DND-41 (cell line): ENCODE measurements around the gene THSD4.

Source experiments
- ATAC-seq: fragments of 200-7000 bp; cut with Tn5 transposase; 3 replicates; pipeline ENCODE4 v1.9.1; 2021; ENCODE audit warnings: low read depth; ENCODE audit not compliant: insufficient read depth
- DNase-seq: peaks from one replicate; pipeline ENCODE4 v3.0.0-alpha.2; 2020
- H2AFZ ChIP-seq: 2 replicates; pipeline ENCODE4 v1.6.0; 2012; ENCODE audit warnings: low read depth, low read length
- H3K27ac ChIP-seq: 2 replicates; pipeline ENCODE4 v1.5.1; 2012; ENCODE audit warnings: low read length, inconsistent platforms
- H3K27me3 ChIP-seq: fragments of 200-600 bp; sonication (generic); 2 replicates; pipeline ENCODE4 v1.6.0; 2012; ENCODE audit warnings: low read length, mild to moderate bottlenecking, inconsistent platforms; ENCODE audit not compliant: insufficient read depth, poor library complexity
- H3K36me3 ChIP-seq: 2 replicates; pipeline ENCODE4 v1.5.1; 2012; ENCODE audit warnings: low read length, inconsistent platforms; ENCODE audit not compliant: insufficient read depth
- H3K4me1 ChIP-seq: 2 replicates; pipeline ENCODE4 v1.5.1; 2012; ENCODE audit warnings: mild to moderate bottlenecking, low read length; ENCODE audit not compliant: insufficient read depth
- H3K4me2 ChIP-seq: 2 replicates; pipeline ENCODE4 v1.6.0; 2012; ENCODE audit warnings: mild to moderate bottlenecking, moderate library complexity, low read length, inconsistent platforms; ENCODE audit not compliant: insufficient read depth
- H3K4me3 ChIP-seq, 2 experiments: fragments of 200-600 bp in 1 of 2; shearing (Covaris generic) in 1 of 2; 2 replicates each; pipeline ENCODE4 v1.5.1; 2012 to 2016; ENCODE audit warnings: inconsistent platforms in 2 of 2, low read length in 2 of 2, mild to moderate bottlenecking in 2 of 2, low read depth in 1 of 2, moderate library complexity in 1 of 2
- H3K79me2 ChIP-seq: 2 replicates; pipeline ENCODE4 v1.6.0; 2012; ENCODE audit warnings: low read length, inconsistent platforms; ENCODE audit not compliant: insufficient read depth
- H3K9ac ChIP-seq: 2 replicates; pipeline ENCODE4 v1.6.0; 2012; ENCODE audit warnings: low read depth, mild to moderate bottlenecking, inconsistent platforms, low read length, moderate library complexity
- H3K9me3 ChIP-seq: 2 replicates; pipeline ENCODE4 v1.5.1; 2012; ENCODE audit warnings: low read length, moderate library complexity, mild to moderate bottlenecking, inconsistent platforms; ENCODE audit not compliant: insufficient read depth, severe bottlenecking
- H4K20me1 ChIP-seq: 2 replicates; pipeline ENCODE4 v1.6.0; 2012; ENCODE audit warnings: low read length; ENCODE audit not compliant: insufficient read depth
- EZH2 ChIP-seq: IDR thresholded peaks from 3 replicates; pipeline ENCODE4 v1.6.1; 2012; ENCODE audit warnings: borderline replicate concordance, low read depth, mild to moderate bottlenecking, moderate library complexity, low read length, inconsistent platforms; ENCODE audit not compliant: severe bottlenecking
- TF ChIP-seq, protein P1 (sequence below): IDR thresholded peaks from 2 replicates; pipeline ENCODE4 v1.5.1; 2012; ENCODE audit warnings: borderline replicate concordance, low read length, moderate library complexity, mild to moderate bottlenecking; ENCODE audit not compliant: poor library complexity, severe bottlenecking; ENCODE audit errors: extremely low read depth

The THSD4 gene

DNA sequence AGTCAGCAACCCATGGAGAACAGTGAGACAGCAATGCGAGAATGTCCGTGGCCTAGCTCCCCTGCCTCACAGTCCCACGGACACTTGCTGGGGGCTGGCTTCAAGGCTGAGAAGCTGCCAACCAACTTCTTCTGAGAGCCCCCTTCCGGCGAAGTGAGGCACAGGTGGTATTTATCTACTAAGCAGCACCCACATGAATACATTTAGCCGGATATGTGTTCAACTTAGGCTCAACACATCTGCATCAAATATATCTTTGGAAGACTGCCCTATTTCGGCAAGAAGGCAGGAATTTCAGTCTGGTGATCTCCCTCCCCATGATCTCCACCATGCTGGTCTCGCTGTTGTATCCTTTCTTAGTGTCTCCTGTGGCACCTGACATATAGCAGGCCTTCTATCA is 354.1 kb downstream of the THSD4 start:
- Histone ChIP-seq H3K9ac (no peak overlapping the region), H2AFZ (no peak overlapping the region), H3K4me2 (no peak overlapping the region), H3K27ac (no peak overlapping the region), H3K79me2 (no peaks in the 10 kb centered on the region), H4K20me1 (no peaks in the 10 kb centered on the region), H3K9me3 (no peaks in the 10 kb centered on the region), H3K4me3 (no peak overlapping the region), H3K36me3 (no peaks in the 10 kb centered on the region), H3K27me3 (no peaks in the 10 kb centered on the region), H3K4me1 (no peaks in the 10 kb centered on the region)
- ATAC-seq (no peak), DNase-seq (no peak)
- no peak for TF ChIP-seq EZH2
- TF ChIP-seq, protein P1, sequence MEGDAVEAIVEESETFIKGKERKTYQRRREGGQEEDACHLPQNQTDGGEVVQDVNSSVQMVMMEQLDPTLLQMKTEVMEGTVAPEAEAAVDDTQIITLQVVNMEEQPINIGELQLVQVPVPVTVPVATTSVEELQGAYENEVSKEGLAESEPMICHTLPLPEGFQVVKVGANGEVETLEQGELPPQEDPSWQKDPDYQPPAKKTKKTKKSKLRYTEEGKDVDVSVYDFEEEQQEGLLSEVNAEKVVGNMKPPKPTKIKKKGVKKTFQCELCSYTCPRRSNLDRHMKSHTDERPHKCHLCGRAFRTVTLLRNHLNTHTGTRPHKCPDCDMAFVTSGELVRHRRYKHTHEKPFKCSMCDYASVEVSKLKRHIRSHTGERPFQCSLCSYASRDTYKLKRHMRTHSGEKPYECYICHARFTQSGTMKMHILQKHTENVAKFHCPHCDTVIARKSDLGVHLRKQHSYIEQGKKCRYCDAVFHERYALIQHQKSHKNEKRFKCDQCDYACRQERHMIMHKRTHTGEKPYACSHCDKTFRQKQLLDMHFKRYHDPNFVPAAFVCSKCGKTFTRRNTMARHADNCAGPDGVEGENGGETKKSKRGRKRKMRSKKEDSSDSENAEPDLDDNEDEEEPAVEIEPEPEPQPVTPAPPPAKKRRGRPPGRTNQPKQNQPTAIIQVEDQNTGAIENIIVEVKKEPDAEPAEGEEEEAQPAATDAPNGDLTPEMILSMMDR, result no peak

DNA sequence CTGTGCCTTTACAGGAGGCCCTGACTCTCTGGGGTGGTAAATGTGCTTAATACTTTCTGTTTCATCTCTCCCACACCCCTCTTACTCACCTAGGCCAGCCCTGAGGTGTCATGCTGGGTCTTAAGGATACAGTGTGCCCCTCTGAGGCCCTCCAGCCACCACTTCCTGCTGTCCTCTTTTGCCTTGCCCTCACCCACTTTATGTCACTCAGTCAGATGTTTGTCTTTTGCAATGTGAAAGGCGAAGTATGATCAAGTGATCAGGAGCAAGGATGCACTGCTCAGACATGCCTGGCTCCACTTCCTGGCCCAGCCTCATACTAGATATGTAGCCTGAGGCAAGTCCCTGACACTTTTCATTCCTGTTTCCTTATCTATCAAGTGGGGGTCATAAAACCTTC is 356.1 kb downstream of the THSD4 start:
- H3K4me2 ChIP-seq, result no peak overlapping the region
- H3K4me1 ChIP-seq, result no peaks in the 10 kb centered on the region
- no peak for ATAC-seq
- DNase-seq, result no peak
- H3K4me3 ChIP-seq, result no peak overlapping the region
- no peaks in the 10 kb centered on the region for H4K20me1 ChIP-seq
- H3K9me3 ChIP-seq, result no peaks in the 10 kb centered on the region
- TF ChIP-seq, protein P1, result no peak
- no peak for TF ChIP-seq EZH2
- H3K9ac ChIP-seq, result no peak overlapping the region
- H3K27me3 ChIP-seq, result no peaks in the 10 kb centered on the region
- H3K27ac ChIP-seq, result no peak overlapping the region
- H3K36me3 ChIP-seq, result no peaks in the 10 kb centered on the region
- no peaks in the 10 kb centered on the region for H3K79me2 ChIP-seq
- no peak overlapping the region for H2AFZ ChIP-seq

DNA sequence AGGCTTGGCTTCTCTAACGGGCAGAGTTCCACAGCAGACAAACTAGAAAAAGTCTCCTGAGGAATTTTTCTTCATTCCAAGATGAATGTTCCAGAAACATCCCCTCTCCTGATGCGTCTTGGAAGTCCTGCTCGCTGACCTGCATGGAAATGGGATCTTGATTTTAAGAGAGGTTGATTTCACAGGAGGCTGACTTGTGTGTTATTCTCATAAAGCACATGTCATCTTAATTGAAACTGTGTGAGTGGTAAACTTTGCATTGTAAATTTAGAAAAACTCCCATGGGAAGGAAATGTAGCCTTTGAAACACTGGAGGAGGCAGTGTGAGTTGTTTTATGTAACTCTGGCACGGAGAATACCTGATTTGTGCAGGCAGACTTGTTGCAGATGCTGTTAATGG is 357.3 kb downstream of the THSD4 start:
- Histone ChIP-seq H3K4me3 (no peak overlapping the region), H3K4me1 (no peaks in the 10 kb centered on the region), H3K9ac (no peak overlapping the region), H3K27ac (no peak overlapping the region), H2AFZ (no peak overlapping the region), H3K4me2 (no peak overlapping the region), H3K9me3 (no peaks in the 10 kb centered on the region), H3K36me3 (no peaks in the 10 kb centered on the region), H3K27me3 (no peaks in the 10 kb centered on the region), H3K79me2 (no peaks in the 10 kb centered on the region), H4K20me1 (no peaks in the 10 kb centered on the region)
- no peak for TF ChIP-seq EZH2
- TF ChIP-seq, protein P1, result no peak
- ATAC-seq, result no peak
- no peak for DNase-seq

DNA sequence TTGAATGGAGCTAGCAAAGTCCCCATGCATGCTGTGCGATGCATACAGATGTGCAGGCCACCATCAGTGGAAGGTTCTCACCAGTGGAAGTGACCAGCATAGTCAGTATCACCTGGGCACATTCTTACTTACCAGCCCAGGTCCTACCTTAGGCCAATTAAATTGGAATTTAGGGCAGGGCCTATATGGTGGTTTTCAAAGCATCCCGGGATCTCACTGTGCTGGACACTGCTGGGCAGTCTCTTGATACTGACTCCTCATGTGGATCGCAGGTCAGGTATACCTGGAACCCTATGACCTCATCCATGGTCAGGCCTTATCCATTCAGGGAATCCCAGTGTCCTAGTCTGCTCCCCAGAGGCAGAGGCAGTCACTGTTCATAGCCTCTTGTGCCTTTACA is 358.5 kb downstream of the THSD4 start:
- Histone ChIP-seq H4K20me1 (no peaks in the 10 kb centered on the region), H3K36me3 (no peaks in the 10 kb centered on the region), H3K79me2 (no peaks in the 10 kb centered on the region), H3K4me1 (no peaks in the 10 kb centered on the region), H2AFZ (no peak overlapping the region), H3K27me3 (no peaks in the 10 kb centered on the region), H3K9me3 (no peaks in the 10 kb centered on the region), H3K4me2 (no peak overlapping the region), H3K27ac (no peak overlapping the region), H3K4me3 (no peak overlapping the region), H3K9ac (no peak overlapping the region)
- ATAC-seq (no peak), DNase-seq (no peak)
- no peak for TF ChIP-seq EZH2
- TF ChIP-seq, protein P1, result no peak
